ENCODE measurements around the gene WASF3.

- TF ChIP-seq CTCF (IDR thresholded peaks at IDR 0.05; ENCODE audit: low read depth, low read length, missing input control) = no peak
- TF ChIP-seq RAD21 (IDR thresholded peaks at IDR 0.05) = no peak
- no peak for TF ChIP-seq ATF3 (IDR thresholded peaks at IDR 0.05)
- TF ChIP-seq FOXA1 (IDR thresholded peaks at IDR 0.05) = no peak
- TF ChIP-seq TAF1 (conservative IDR thresholded peaks at IDR 0.05) = no peak
- TF ChIP-seq GABPA (IDR thresholded peaks at IDR 0.05 in 1 of 2, conservative IDR thresholded peaks at IDR 0.05 in 1 of 2) = no peak
- TF ChIP-seq EGR1 (IDR thresholded peaks at IDR 0.05; ENCODE audit: low read depth in 2 of 2) = no peak
- no peak for TF ChIP-seq JUND (IDR thresholded peaks at IDR 0.05)
- no peak for TF ChIP-seq REST (IDR thresholded peaks at IDR 0.05)
- TF ChIP-seq MAX (IDR thresholded peaks at IDR 0.05) = no peak
- no peak for TF ChIP-seq SP1 (IDR thresholded peaks at IDR 0.05)
- TF ChIP-seq YY1 (IDR thresholded peaks at IDR 0.05) = no peak
- TF ChIP-seq ZBTB33 (IDR thresholded peaks at IDR 0.05) = no peak
- TF ChIP-seq RXRA (IDR thresholded peaks at IDR 0.05) = no peak
These were observed 119.7 kb downstream of the WASF3 start for GRCh38 chr13:26677156-26677555.
